SK-N-SH (cell line): ENCODE measurements around the gene RBMS1. TPM values are rescaled to one million over a fixed set of nuclear protein-coding genes. Genes with fewer than 3 reads are reported as not detected.

Experiments
- CTCF ChIA-PET: fragments of 300-600, 350-600 bp; formaldehyde crosslinking; extraction: SDS; loops from one replicate; lab custom pipeline; 2021; lab: Yijun Ruan, JAX
- POLR2A ChIA-PET: fragments of 350-600 bp; sonication (Branson Sonifier 250); formaldehyde crosslinking; extraction: SDS; loops from one replicate; lab custom pipeline; 2020; ENCODE audit warnings: antibody characterized with exemption, inconsistent platforms; lab: Yijun Ruan, JAX
- DNase-seq: peaks from one replicate; pipeline ENCODE4 v3.0.0; 2012
- H2AFZ ChIP-seq: fragments of 200-600 bp; sonication (generic); 2 replicates; pipeline ENCODE4 v1.8.1; 2016; ENCODE audit warnings: antibody characterized with exemption, mild to moderate bottlenecking, low read depth
- H3F3A ChIP-seq: fragments of 200-600 bp; sonication (generic); replicated peaks from 2 replicates; pipeline ENCODE3; 2016; ENCODE audit warnings: antibody characterized with exemption, mild to moderate bottlenecking; ENCODE audit not compliant: insufficient read depth
- H3K27ac ChIP-seq, 2 experiments: fragments of 200-500 bp in 1 of 2; fragments of 200-600 bp in 1 of 2; sonication (Bioruptor generic) in 1 of 2; sonication (generic), shearing (Covaris generic) in 1 of 2; 2 replicates each; pipeline versions ENCODE4 v1.5.1 to v1.6.1; 2014 to 2016; ENCODE audit warnings: low read depth in 2 of 2, inconsistent platforms in 1 of 2, low read length in 1 of 2, mild to moderate bottlenecking in 1 of 2, mixed read lengths in 1 of 2
- H3K27me3 ChIP-seq: fragments of 200-600 bp; sonication (generic), shearing (Covaris generic); 2 replicates; pipeline ENCODE4 v1.6.1; 2016; ENCODE audit warnings: mixed run types; ENCODE audit not compliant: insufficient read depth
- H3K36me3 ChIP-seq, 2 experiments: fragments of 200-500 bp in 1 of 2; fragments of 200-600 bp in 1 of 2; sonication (Bioruptor generic) in 1 of 2; sonication (generic) in 1 of 2; replicated peaks in 1 of 2; 2 replicates each; pipeline versions ENCODE3 to v1.5.1; 2014 to 2016; ENCODE audit warnings: low read length in 1 of 2, mild to moderate bottlenecking in 1 of 2; ENCODE audit not compliant: insufficient read depth in 2 of 2, control insufficient read depth in 1 of 2
- H3K4me1 ChIP-seq, 2 experiments: fragments of 200-500 bp in 1 of 2; fragments of 200-600 bp in 1 of 2; sonication (Bioruptor generic) in 1 of 2; sonication (generic), shearing (Covaris generic) in 1 of 2; 2 replicates each; pipeline versions ENCODE4 v1.5.1 to v1.6.1; 2014 to 2016; ENCODE audit warnings: low read depth in 1 of 2, low read length in 1 of 2, mixed run types in 1 of 2; ENCODE audit not compliant: insufficient read depth in 2 of 2, control insufficient read depth in 1 of 2
- H3K4me2 ChIP-seq: fragments of 200-600 bp; sonication (generic), shearing (Covaris generic); 2 replicates; pipeline ENCODE4 v1.6.1; 2017; ENCODE audit warnings: mixed run types
- H3K4me3 ChIP-seq, 2 experiments: fragments of 200-500 bp in 1 of 2; fragments of 200-600 bp in 1 of 2; sonication (Bioruptor generic) in 1 of 2; sonication (generic), shearing (Covaris generic) in 1 of 2; 2 replicates each; pipeline versions ENCODE4 v1.5.1 to v1.8.1; 2014 to 2016; ENCODE audit warnings: low read depth in 2 of 2, inconsistent platforms in 1 of 2, low read length in 1 of 2, mild to moderate bottlenecking in 1 of 2, mixed read lengths in 1 of 2, moderate library complexity in 1 of 2
- H3K79me2 ChIP-seq: fragments of 200-600 bp; sonication (generic); 2 replicates; pipeline ENCODE4 v1.8.1; 2017; ENCODE audit warnings: mild to moderate bottlenecking; ENCODE audit not compliant: insufficient read depth
- H3K9ac ChIP-seq: fragments of 200-600 bp; sonication (generic); 2 replicates; pipeline ENCODE4 v1.6.1; 2017; ENCODE audit warnings: mixed run types
- H3K9me2 ChIP-seq: fragments of 200-600 bp; sonication (generic); 2 replicates; pipeline ENCODE4 v1.6.1; 2017; ENCODE audit warnings: mixed run types
- H3K9me3 ChIP-seq: fragments of 200-600 bp; sonication (generic); 2 replicates; pipeline ENCODE4 v1.6.1; 2017; ENCODE audit warnings: mixed run types, mild to moderate bottlenecking, moderate library complexity
- H4K20me1 ChIP-seq: fragments of 200-600 bp; sonication (generic); 2 replicates; pipeline ENCODE4 v1.6.1; 2017; ENCODE audit warnings: mild to moderate bottlenecking, mixed run types; ENCODE audit not compliant: insufficient read depth
- EZH2phosphoT487 ChIP-seq: fragments of 200-600 bp; sonication (generic); IDR thresholded peaks from 2 replicates; pipeline ENCODE4 v1.6.1; 2017; ENCODE audit warnings: low read depth, mixed run types, mild to moderate bottlenecking, antibody characterized with exemption, moderate library complexity, borderline replicate concordance
- FOXJ3 ChIP-seq: sonication (generic); formaldehyde crosslinking; IDR thresholded peaks from 2 replicates; pipeline ENCODE4 v1.5.1; 2020; ENCODE audit warnings: mild to moderate bottlenecking, missing genetic modification reagents
- MAX ChIP-seq: IDR thresholded peaks from 2 replicates; pipeline ENCODE4 v1.4.0; 2012; ENCODE audit warnings: low read depth
- MEF2A ChIP-seq: IDR thresholded peaks from 2 replicates; pipeline ENCODE4 v1.4.0; 2012; ENCODE audit warnings: low read depth, borderline replicate concordance
- PBX3 ChIP-seq: IDR thresholded peaks from 2 replicates; pipeline ENCODE4; 2012
- POLR2AphosphoS5 ChIP-seq: IDR thresholded peaks from 2 replicates; pipeline ENCODE4 v1.6.1; 2012; ENCODE audit warnings: low read depth, low read length
- RXRA ChIP-seq: IDR thresholded peaks from 2 replicates; pipeline ENCODE4 v1.4.0; 2012; ENCODE audit warnings: low read depth, mild to moderate bottlenecking, borderline replicate concordance
- TAF1 ChIP-seq: IDR thresholded peaks from 2 replicates; pipeline ENCODE4 v1.6.1; 2012; ENCODE audit warnings: low read depth, mild to moderate bottlenecking, low read length, moderate library complexity, borderline replicate concordance
- USF1 ChIP-seq: IDR thresholded peaks from 2 replicates; pipeline ENCODE4 v1.4.0; 2012; ENCODE audit warnings: low read depth, borderline replicate concordance
- WGBS: methylation state at CpG from one replicate; pipeline ENCODE4 v1.1.6; 2017; ENCODE audit warnings: low lambda C conversion rate; 5-methylcytosine and 5-hydroxymethylcytosine counted together
- polyA plus RNA-seq, 3 experiments: library from polyadenylated mRNA; depleted of rRNA; stranded (reverse); fragments of >200 nt; gene quantifications; 2 replicates each; pipeline ENCODE4 v1.2.3, GENCODE V29; 2012
- TF ChIP-seq, protein P1 (sequence below): fragments of 150-350 bp; IDR thresholded peaks from 2 replicates; pipeline ENCODE4 v1.6.1; 2016; ENCODE audit warnings: mild to moderate bottlenecking, low read depth, low read length

RBMS1 gene
- polyA plus RNA-seq, 1 of the 3 experiments (the other 2 are of a cell fraction): 56.5 TPM

GRCh38 chr2:160269365-160269764 lies 224.2 kb downstream of the RBMS1 start:
- TF ChIP-seq EZH2phosphoT487 (no peak), RXRA (no peak)
- TF ChIP-seq, protein P1, sequence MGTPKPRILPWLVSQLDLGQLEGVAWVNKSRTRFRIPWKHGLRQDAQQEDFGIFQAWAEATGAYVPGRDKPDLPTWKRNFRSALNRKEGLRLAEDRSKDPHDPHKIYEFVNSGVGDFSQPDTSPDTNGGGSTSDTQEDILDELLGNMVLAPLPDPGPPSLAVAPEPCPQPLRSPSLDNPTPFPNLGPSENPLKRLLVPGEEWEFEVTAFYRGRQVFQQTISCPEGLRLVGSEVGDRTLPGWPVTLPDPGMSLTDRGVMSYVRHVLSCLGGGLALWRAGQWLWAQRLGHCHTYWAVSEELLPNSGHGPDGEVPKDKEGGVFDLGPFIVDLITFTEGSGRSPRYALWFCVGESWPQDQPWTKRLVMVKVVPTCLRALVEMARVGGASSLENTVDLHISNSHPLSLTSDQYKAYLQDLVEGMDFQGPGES: no peak
- no peaks in the 10 kb centered on the region for H3K27me3 ChIP-seq
- H3K4me2 ChIP-seq: no peak overlapping the region
- WGBS: 86% methylated on average over 4 of the region's 4 CpGs
- H3K27ac ChIP-seq: peak overlapping the region in 1 of 2 experiments; percentile 56; a peak in 2 of 4 replicates
- H3K36me3 ChIP-seq: peaks cover 36 to 39% of the 10 kb centered on the region in 2 experiments
- no peak overlapping the region for H3K9ac ChIP-seq
- no peaks in the 10 kb centered on the region for H3K9me2 ChIP-seq
- no peak for DNase-seq
- ChIA-PET CTCF (interaction anchor here (0.8 to 2.5 kb wide), 10 partner anchors 9 to 725 kb away, joined by 3 to 14 read pairs (median 4); no protein-coding TSS in a partner anchor), POLR2A (no interaction called here)
- H2AFZ ChIP-seq: no peak overlapping the region
- H3K4me3 ChIP-seq: no peak overlapping the region
- H3K9me3 ChIP-seq: no peaks in the 10 kb centered on the region
- no peaks in the 10 kb centered on the region for H3K79me2 ChIP-seq
- H3F3A ChIP-seq: peaks cover 40% of the 10 kb centered on the region
- H4K20me1 ChIP-seq: no peaks in the 10 kb centered on the region
- H3K4me1 ChIP-seq: peaks cover 2 to 14% of the 10 kb centered on the region in 2 experiments

- H3K36me3 ChIP-seq: peaks cover 30% of the 10 kb centered on the region in 2 experiments
- peaks cover 34% of the 10 kb centered on the region for H3F3A ChIP-seq
- H4K20me1 ChIP-seq: no peaks in the 10 kb centered on the region
- TF ChIP-seq USF1 (no peak), POLR2AphosphoS5 (0 out of 2 replicates have a peak, but pooled peaks have one; percentile 18), MEF2A (no peak), FOXJ3 (no peak), MAX (no peak), PBX3 (no peak), TAF1 (no peak)
- TF ChIP-seq, all 33 proteins: peak for 1
- H3K27ac ChIP-seq: peak overlapping the region in 1 of 2 experiments; percentile 56; a peak in 3 of 4 replicates
- WGBS: 88% methylated on average over 2 of the region's 2 CpGs
- H3K4me3 ChIP-seq: no peak overlapping the region
- H3K9me3 ChIP-seq: no peaks in the 10 kb centered on the region
- ChIA-PET POLR2A (no interaction called here), CTCF (interaction anchor here (0.6 kb wide), 1 partner anchor 31 kb away, joined by 3 read pairs; no protein-coding TSS in a partner anchor)
- H2AFZ ChIP-seq: no peak overlapping the region
- H3K9me2 ChIP-seq: no peaks in the 10 kb centered on the region
- no peak overlapping the region for H3K9ac ChIP-seq
- H3K4me1 ChIP-seq: peaks cover 2 to 14% of the 10 kb centered on the region in 2 experiments
- DNase-seq: no peak
- H3K27me3 ChIP-seq: no peaks in the 10 kb centered on the region
- no peak overlapping the region for H3K4me2 ChIP-seq
- H3K79me2 ChIP-seq: no peaks in the 10 kb centered on the region
These were observed 225.3 kb downstream of the RBMS1 start for GRCh38 chr2:160268151-160268781.
